NCI-H146 (cell line): ENCODE measurements around the gene TCF7L2.

Experiments used
- DNase-seq: peaks from one replicate; lab custom pipeline; 2025; lab: John Stamatoyannopoulos, UW

The TCF7L2 gene

GRCh38 chr10:112948196-112948595 is 1.9 kb upstream of the TCF7L2 start:
- DNase-seq: peak; percentile 76

GRCh38 chr10:112949143-112949823 is 764 bp upstream of the TCF7L2 start:
- no peak for DNase-seq

GRCh38 chr10:112950714-112951358 is 789 bp downstream of the TCF7L2 start:
- peak; percentile 21 for DNase-seq

GRCh38 chr10:112951359-112952281 is 1.6 kb downstream of the TCF7L2 start:
- DNase-seq: no peak

GRCh38 chr10:112952282-112953173 is 2.5 kb downstream of the TCF7L2 start:
- no peak for DNase-seq

GRCh38 chr10:112953174-112954159 is 3.4 kb downstream of the TCF7L2 start:
- no peak for DNase-seq

- peak; percentile 29 for DNase-seq
Observed at GRCh38 chr10:112954974-112955581, 5.0 kb downstream of the TCF7L2 start.

GRCh38 chr10:112955582-112956421 is 5.8 kb downstream of the TCF7L2 start:
- no peak for DNase-seq

GRCh38 chr10:112956631-112957350 is 6.7 kb downstream of the TCF7L2 start:
- no peak for DNase-seq

GRCh38 chr10:112957640-112958092 is 7.6 kb downstream of the TCF7L2 start:
- DNase-seq: no peak

GRCh38 chr10:112958275-112958995 is 8.4 kb downstream of the TCF7L2 start:
- DNase-seq: no peak

GRCh38 chr10:112959207-112959838 is 9.3 kb downstream of the TCF7L2 start:
- DNase-seq: no peak

- DNase-seq: no peak
Observed at GRCh38 chr10:112960151-112960681, 10.2 kb downstream of the TCF7L2 start.

- no peak for DNase-seq
Observed at GRCh38 chr10:112961609-112962008, 11.6 kb downstream of the TCF7L2 start.

GRCh38 chr10:112962343-112962742 is 12.3 kb downstream of the TCF7L2 start:
- DNase-seq: no peak

GRCh38 chr10:112963835-112964234 is 13.8 kb downstream of the TCF7L2 start:
- no peak for DNase-seq

GRCh38 chr10:112964482-112964881 is 14.4 kb downstream of the TCF7L2 start:
- DNase-seq: no peak
